H9 (cell line): ENCODE results near the gene SH2D3C. TPM values are rescaled to one million over a fixed set of nuclear protein-coding genes. Genes with fewer than 3 reads are reported as not detected.
A peak's percentile ranks its signal among the peaks of the same experiment; 100 is the strongest.

ENCODE experiments used
- DNase-seq: peaks from one replicate; pipeline ENCODE4 v3.0.0-alpha.2; 2017
- H2AFZ ChIP-seq: one replicate; pipeline ENCODE4 v1.6.1; 2013; ENCODE audit warnings: mild to moderate bottlenecking, low read length, control low read depth, moderate library complexity
- H2AK5ac ChIP-seq: 2 replicates; pipeline ENCODE4 v1.6.1; 2013; ENCODE audit warnings: low read length, control low read depth, mixed read lengths; ENCODE audit not compliant: insufficient read length
- H2BK120ac ChIP-seq: one replicate; pipeline ENCODE4 v1.6.1; 2013; ENCODE audit warnings: low read depth, mild to moderate bottlenecking, low read length, control low read depth, inconsistent platforms; ENCODE audit not compliant: poor library complexity, severe bottlenecking
- H2BK12ac ChIP-seq: 2 replicates; pipeline ENCODE4 v1.6.1; 2013; ENCODE audit warnings: low read length, control low read depth, mixed read lengths, low read depth; ENCODE audit not compliant: insufficient read length
- H2BK15ac ChIP-seq: 2 replicates; pipeline ENCODE4 v1.6.1; 2013; ENCODE audit warnings: low read depth, low read length, control low read depth
- H2BK20ac ChIP-seq: one replicate; pipeline ENCODE4 v1.6.1; 2013; ENCODE audit warnings: low read depth, mild to moderate bottlenecking, low read length, control low read depth, inconsistent platforms; ENCODE audit not compliant: poor library complexity, severe bottlenecking
- H2BK5ac ChIP-seq: 2 replicates; pipeline ENCODE4 v1.6.1; 2013; ENCODE audit warnings: low read length, control low read depth, mixed read lengths; ENCODE audit not compliant: insufficient read length
- H3K14ac ChIP-seq: 2 replicates; pipeline ENCODE4 v1.6.1; 2013; ENCODE audit warnings: low read length, control low read depth; ENCODE audit not compliant: insufficient read depth
- H3K18ac ChIP-seq: 2 replicates; pipeline ENCODE4 v1.6.1; 2013; ENCODE audit warnings: low read depth, mild to moderate bottlenecking, mixed read lengths, low read length, control low read depth; ENCODE audit not compliant: insufficient read length
- H3K23ac ChIP-seq: 2 replicates; pipeline ENCODE4 v1.6.1; 2013; ENCODE audit warnings: low read length, control low read depth, mixed read lengths, low read depth; ENCODE audit not compliant: insufficient read length
- H3K23me2 ChIP-seq: 2 replicates; pipeline ENCODE4 v1.6.1; 2013; ENCODE audit warnings: low read depth, mild to moderate bottlenecking, mixed read lengths, low read length, control low read depth; ENCODE audit not compliant: insufficient read length, poor library complexity, severe bottlenecking
- H3K27ac ChIP-seq: 2 replicates; pipeline ENCODE4 v1.5.1; 2013; ENCODE audit warnings: low read length, control low read depth, mixed read lengths, low read depth; ENCODE audit not compliant: insufficient read length
- H3K27me3 ChIP-seq: 2 replicates; pipeline ENCODE4 v1.6.1; 2013; ENCODE audit warnings: low read length, control low read depth, inconsistent platforms; ENCODE audit not compliant: insufficient read depth
- H3K4ac ChIP-seq: 2 replicates; pipeline ENCODE4 v1.6.1; 2013; ENCODE audit warnings: low read depth, mild to moderate bottlenecking, control low read depth, inconsistent platforms, low read length, moderate library complexity
- H3K4me1 ChIP-seq: 2 replicates; pipeline ENCODE4 v1.6.1; 2013; ENCODE audit warnings: low read length, control low read depth, inconsistent platforms; ENCODE audit not compliant: insufficient read depth
- H3K4me2 ChIP-seq: 2 replicates; pipeline ENCODE4 v1.6.1; 2013; ENCODE audit warnings: low read length, control low read depth, mixed read lengths; ENCODE audit not compliant: insufficient read length, insufficient read depth
- H3K56ac ChIP-seq: 2 replicates; pipeline ENCODE4 v1.6.1; 2013; ENCODE audit warnings: low read depth, mild to moderate bottlenecking, mixed read lengths, low read length, control low read depth; ENCODE audit not compliant: insufficient read length
- H3K79me1 ChIP-seq: 2 replicates; pipeline ENCODE4 v1.6.1; 2013; ENCODE audit warnings: low read depth, mild to moderate bottlenecking, moderate library complexity, low read length, control low read depth, inconsistent platforms; ENCODE audit not compliant: insufficient read depth, poor library complexity, severe bottlenecking
- H3K79me2 ChIP-seq: 2 replicates; pipeline ENCODE4 v1.6.1; 2013; ENCODE audit warnings: low read length, control low read depth, inconsistent platforms; ENCODE audit not compliant: insufficient read depth
- H3K9ac ChIP-seq: 2 replicates; pipeline ENCODE4 v1.6.1; 2013; ENCODE audit warnings: low read length, control low read depth, mixed read lengths; ENCODE audit not compliant: insufficient read length; ENCODE audit errors: extremely low read depth
- H3K9me3 ChIP-seq: one replicate; pipeline ENCODE4 v1.6.1; 2013; ENCODE audit warnings: low read depth, low read length, inconsistent platforms; ENCODE audit not compliant: control insufficient read depth
- H3T11ph ChIP-seq: one replicate; pipeline ENCODE4 v1.6.1; 2013; ENCODE audit warnings: mild to moderate bottlenecking, low read length, control low read depth, inconsistent platforms
- H4K20me1 ChIP-seq: one replicate; pipeline ENCODE4 v1.6.1; 2013; ENCODE audit not compliant: control insufficient read depth, insufficient read length, insufficient read depth
- H4K5ac ChIP-seq: 2 replicates; pipeline ENCODE4 v1.6.1; 2013; ENCODE audit warnings: low read depth, mild to moderate bottlenecking, mixed read lengths, low read length, control low read depth; ENCODE audit not compliant: insufficient read length
- H4K8ac ChIP-seq: replicated peaks from 2 replicates; pipeline ENCODE4 v1.6.1; 2013; ENCODE audit warnings: low read length, control low read depth, mixed read lengths, low read depth; ENCODE audit not compliant: insufficient read length
- H4K91ac ChIP-seq: 2 replicates; pipeline ENCODE4 v1.6.1; 2013; ENCODE audit warnings: low read depth, mild to moderate bottlenecking, moderate library complexity, mixed read lengths, low read length, control low read depth; ENCODE audit not compliant: insufficient read length
- H3K27ac Mint-ChIP-seq, 3 experiments: 2 replicates in 2 of 3; 3 replicates in 1 of 3; pipeline ENCODE4 v1.8.0; 2020 to 2021; ENCODE audit warnings: mixed read lengths in 3 of 3, mild to moderate bottlenecking in 1 of 3, moderate library complexity in 1 of 3
- H3K27me3 Mint-ChIP-seq: 2 replicates; pipeline ENCODE4 v1.8.0; 2021; ENCODE audit warnings: low read depth, mild to moderate bottlenecking, moderate library complexity, mixed read lengths
- H3K36me3 Mint-ChIP-seq, 3 experiments: 2 replicates in 2 of 3; 3 replicates in 1 of 3; pipeline ENCODE4 v1.8.0; 2020 to 2021; ENCODE audit warnings: low read depth in 3 of 3, mixed read lengths in 3 of 3; ENCODE audit not compliant: insufficient read depth in 1 of 3
- H3K4me1 Mint-ChIP-seq, 2 experiments: 2 replicates each; pipeline ENCODE4 v1.8.0; 2020; ENCODE audit warnings: mixed read lengths in 2 of 2
- H3K4me3 Mint-ChIP-seq, 2 experiments: 2 replicates in 1 of 2; 3 replicates in 1 of 2; pipeline ENCODE4 v1.8.0; 2020 to 2021; ENCODE audit warnings: mild to moderate bottlenecking in 2 of 2, mixed read lengths in 2 of 2, moderate library complexity in 1 of 2
- H3K9me3 Mint-ChIP-seq, 2 experiments: 2 replicates in 1 of 2; 3 replicates in 1 of 2; pipeline ENCODE4 v1.8.0; 2020; ENCODE audit warnings: mild to moderate bottlenecking in 2 of 2, mixed read lengths in 2 of 2, moderate library complexity in 1 of 2
- WGBS: extraction: QIAGEN DNeasy Blood & Tissue Kit; methylation state at CpG from one replicate; pipeline ENCODE4 v1.1.7; 2013; ENCODE audit warnings: missing lambda C conversion rate, low lambda C conversion rate, mixed read lengths; ENCODE audit not compliant: insufficient read length; ENCODE audit errors: extremely low coverage; 5-methylcytosine and 5-hydroxymethylcytosine counted together
- total RNA-seq: library from RNA; stranded (reverse); gene quantifications from 2 replicates; pipeline ENCODE4 v1.2.1, GENCODE V29; 2021
- TF ChIP-seq, protein P1 (sequence below): fragments of 200-600 bp; sonication (generic); conservative IDR thresholded peaks from 3 replicates; pipeline ENCODE4 v1.8.0; 2021; ENCODE audit warnings: antibody characterized with exemption, mild to moderate bottlenecking

SH2D3C gene
- total RNA-seq, 1 experiment from 2014 or later = 1.7 TPM

GRCh38 chr9:127741831-127742434 lies 36.5 kb downstream of the SH2D3C start:
- Histone ChIP-seq H3K4me1 (no peaks in the 10 kb centered on the region), H2BK5ac (no peak overlapping the region), H3K23me2 (peaks cover 7% of the 10 kb centered on the region), H3K56ac (no peak overlapping the region), H3K79me2 (no peaks in the 10 kb centered on the region), H3K9me3 (no peaks in the 10 kb centered on the region), H3K4me2 (peak overlapping the region; percentile 75), H4K91ac (no peak overlapping the region), H2AFZ (no peak overlapping the region), H3K14ac (no peak overlapping the region), H4K5ac (no peak overlapping the region), H2BK120ac (no peak overlapping the region), H3K18ac (no peak overlapping the region), H3K9ac (no peak overlapping the region), H3K27ac (no peak overlapping the region), H4K8ac (no peak overlapping the region), H3K79me1 (no peaks in the 10 kb centered on the region), H3T11ph (no peak overlapping the region), H2BK12ac (no peak overlapping the region), H4K20me1 (no peaks in the 10 kb centered on the region), H3K23ac (no peak overlapping the region), H2BK20ac (no peak overlapping the region), H3K4ac (no peak overlapping the region), H2BK15ac (no peak overlapping the region), H2AK5ac (no peak overlapping the region), H3K27me3 (no peaks in the 10 kb centered on the region)
- no peaks in the 10 kb centered on the region for H3K9me3 Mint-ChIP-seq
- no peaks in the 10 kb centered on the region for H3K36me3 Mint-ChIP-seq
- WGBS = no CpG with 5 or more reads among the region's 38 CpGs
- H3K27ac Mint-ChIP-seq = peak overlapping the region in 2 of 3 experiments; percentile 89 to 97; a peak in 4 of 7 replicates
- H3K4me3 Mint-ChIP-seq = peak overlapping the region; percentile 73 to 91
- H3K27me3 Mint-ChIP-seq = peaks cover 18% of the 10 kb centered on the region
- H3K4me1 Mint-ChIP-seq = peaks cover 4 to 15% of the 10 kb centered on the region in 2 experiments
- TF ChIP-seq, protein P1, sequence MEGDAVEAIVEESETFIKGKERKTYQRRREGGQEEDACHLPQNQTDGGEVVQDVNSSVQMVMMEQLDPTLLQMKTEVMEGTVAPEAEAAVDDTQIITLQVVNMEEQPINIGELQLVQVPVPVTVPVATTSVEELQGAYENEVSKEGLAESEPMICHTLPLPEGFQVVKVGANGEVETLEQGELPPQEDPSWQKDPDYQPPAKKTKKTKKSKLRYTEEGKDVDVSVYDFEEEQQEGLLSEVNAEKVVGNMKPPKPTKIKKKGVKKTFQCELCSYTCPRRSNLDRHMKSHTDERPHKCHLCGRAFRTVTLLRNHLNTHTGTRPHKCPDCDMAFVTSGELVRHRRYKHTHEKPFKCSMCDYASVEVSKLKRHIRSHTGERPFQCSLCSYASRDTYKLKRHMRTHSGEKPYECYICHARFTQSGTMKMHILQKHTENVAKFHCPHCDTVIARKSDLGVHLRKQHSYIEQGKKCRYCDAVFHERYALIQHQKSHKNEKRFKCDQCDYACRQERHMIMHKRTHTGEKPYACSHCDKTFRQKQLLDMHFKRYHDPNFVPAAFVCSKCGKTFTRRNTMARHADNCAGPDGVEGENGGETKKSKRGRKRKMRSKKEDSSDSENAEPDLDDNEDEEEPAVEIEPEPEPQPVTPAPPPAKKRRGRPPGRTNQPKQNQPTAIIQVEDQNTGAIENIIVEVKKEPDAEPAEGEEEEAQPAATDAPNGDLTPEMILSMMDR = no peak
- peak; percentile 98 for DNase-seq
